ENCODE data around the gene IRF4. TPM values are rescaled to one million over a fixed set of nuclear protein-coding genes. Genes with fewer than 3 reads are reported as not detected.

IRF4 gene
- total RNA-seq, 1 experiment from 2014 or later = 0.72 TPM

DNA sequence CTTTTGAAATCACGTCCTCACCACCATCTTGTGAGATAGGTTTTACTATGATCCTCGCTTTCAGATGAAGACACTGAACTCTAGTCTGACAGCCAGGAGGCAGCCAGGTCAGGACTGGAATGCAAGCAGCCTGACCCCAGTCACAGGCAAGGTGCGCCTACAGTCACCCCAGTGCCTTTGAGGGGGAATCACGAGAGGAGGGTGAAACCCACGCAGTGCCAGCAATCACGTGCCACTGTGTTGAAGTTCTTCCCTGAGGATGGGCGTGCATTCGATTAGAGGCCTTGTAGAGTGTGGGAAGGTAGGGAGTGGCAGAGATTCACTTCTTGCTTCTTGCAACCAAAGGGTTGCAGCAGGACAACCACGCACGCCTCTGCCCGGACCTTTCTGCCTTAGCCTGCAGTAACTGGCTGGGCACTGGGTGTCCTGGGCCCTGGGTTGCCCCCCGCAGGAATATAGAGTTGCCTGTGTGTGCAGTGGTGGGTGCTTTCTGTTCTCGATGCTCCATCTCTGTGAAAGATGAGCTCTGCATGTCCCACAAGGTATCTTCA, 33.7 kb upstream of the IRF4 start:
- CTCF ChIA-PET = no interaction called here

GRCh38 chr6:358432-358831, 33.1 kb upstream of the IRF4 start:
- TF ChIP-seq POLR2AphosphoS5 (IDR thresholded peaks at IDR 0.05; ENCODE audit: low read depth, low read length) = no peak
- no peak for TF ChIP-seq TCF7L2 (IDR thresholded peaks at IDR 0.05; ENCODE audit: low read depth, low read length)
- TF ChIP-seq SIN3A (IDR thresholded peaks at IDR 0.05; ENCODE audit: borderline replicate concordance, insufficient read depth, low read depth, low read length) = no peak
- no peak for TF ChIP-seq REST (IDR thresholded peaks at IDR 0.05; ENCODE audit: insufficient read depth in 1 of 2, low read depth in 2 of 2, low read length in 1 of 2)
- TF ChIP-seq, protein P1, sequence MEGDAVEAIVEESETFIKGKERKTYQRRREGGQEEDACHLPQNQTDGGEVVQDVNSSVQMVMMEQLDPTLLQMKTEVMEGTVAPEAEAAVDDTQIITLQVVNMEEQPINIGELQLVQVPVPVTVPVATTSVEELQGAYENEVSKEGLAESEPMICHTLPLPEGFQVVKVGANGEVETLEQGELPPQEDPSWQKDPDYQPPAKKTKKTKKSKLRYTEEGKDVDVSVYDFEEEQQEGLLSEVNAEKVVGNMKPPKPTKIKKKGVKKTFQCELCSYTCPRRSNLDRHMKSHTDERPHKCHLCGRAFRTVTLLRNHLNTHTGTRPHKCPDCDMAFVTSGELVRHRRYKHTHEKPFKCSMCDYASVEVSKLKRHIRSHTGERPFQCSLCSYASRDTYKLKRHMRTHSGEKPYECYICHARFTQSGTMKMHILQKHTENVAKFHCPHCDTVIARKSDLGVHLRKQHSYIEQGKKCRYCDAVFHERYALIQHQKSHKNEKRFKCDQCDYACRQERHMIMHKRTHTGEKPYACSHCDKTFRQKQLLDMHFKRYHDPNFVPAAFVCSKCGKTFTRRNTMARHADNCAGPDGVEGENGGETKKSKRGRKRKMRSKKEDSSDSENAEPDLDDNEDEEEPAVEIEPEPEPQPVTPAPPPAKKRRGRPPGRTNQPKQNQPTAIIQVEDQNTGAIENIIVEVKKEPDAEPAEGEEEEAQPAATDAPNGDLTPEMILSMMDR (IDR thresholded peaks at IDR 0.05) = no peak
- Histone ChIP-seq H3K4me1 (ENCODE audit: control insufficient read depth, insufficient read depth, low read length) (no peaks in the 10 kb centered on the region), H3K27me3 (ENCODE audit: control insufficient read depth, insufficient read depth, low read length) (no peaks in the 10 kb centered on the region), H3K4me3 (ENCODE audit: low read depth in 2 of 2, low read length in 2 of 2) (no peak overlapping the region), H3K9me3 (ENCODE audit: control insufficient read depth, insufficient read depth, low read depth, low read length) (no peaks in the 10 kb centered on the region), H3K36me3 (ENCODE audit: control insufficient read depth, insufficient read depth, low read length) (no peaks in the 10 kb centered on the region), H3K27ac (ENCODE audit: low read length) (no peak overlapping the region)
- ChIA-PET CTCF (no interaction called here), POLR2A (no interaction called here)
- no TSS peak for BruUV-seq (replicated peaks)
- in situ Hi-C loops (cut with HindIII; ENCODE audit: low pct_unique_long_range_greater_than_20kb, low sequenced_read_pairs) (no loop called here), intact Hi-C loops (cut with micrococcal nuclease; ENCODE audit: unreplicated experiment) (no loop called here)
- ATAC-seq (no peak), DNase-seq (ENCODE audit: low read depth, low spot score) (no peak)

More for the DNA sequence above, 33.7 kb upstream of the IRF4 start:
- no peaks in the 10 kb centered on the region for H3K9me3 ChIP-seq (ENCODE audit: control insufficient read depth, insufficient read depth, low read depth, low read length)
- no peaks in the 10 kb centered on the region for H3K4me1 ChIP-seq (ENCODE audit: control insufficient read depth, insufficient read depth, low read length)
- no peak overlapping the region for H3K4me3 ChIP-seq (ENCODE audit: low read depth in 2 of 2, low read length in 2 of 2)
- H3K27ac ChIP-seq (ENCODE audit: low read length) = no peak overlapping the region
- H3K27me3 ChIP-seq (ENCODE audit: control insufficient read depth, insufficient read depth, low read length) = no peaks in the 10 kb centered on the region
- no peak for TF ChIP-seq TCF7L2 (IDR thresholded peaks at IDR 0.05; ENCODE audit: low read depth, low read length)
- no peak for TF ChIP-seq REST (IDR thresholded peaks at IDR 0.05; ENCODE audit: insufficient read depth in 1 of 2, low read depth in 2 of 2, low read length in 1 of 2)
- TF ChIP-seq, protein P1 (IDR thresholded peaks at IDR 0.05) = no peak
- no peak for TF ChIP-seq SIN3A (IDR thresholded peaks at IDR 0.05; ENCODE audit: borderline replicate concordance, insufficient read depth, low read depth, low read length)
- no peak for TF ChIP-seq POLR2AphosphoS5 (IDR thresholded peaks at IDR 0.05; ENCODE audit: low read depth, low read length)
- no peaks in the 10 kb centered on the region for H3K36me3 ChIP-seq (ENCODE audit: control insufficient read depth, insufficient read depth, low read length)
- in situ Hi-C loops (cut with HindIII; ENCODE audit: low pct_unique_long_range_greater_than_20kb, low sequenced_read_pairs) = no loop called here
- ATAC-seq (no peak), DNase-seq (ENCODE audit: low read depth, low spot score) (no peak)
- POLR2A ChIA-PET = no interaction called here
- intact Hi-C loops (cut with micrococcal nuclease; ENCODE audit: unreplicated experiment) = no loop called here
- no TSS peak for BruUV-seq (replicated peaks)

Measured in Panc1 (cell line).